Mucosa of rectum (tissue), 2 donors: ENCODE data around the gene CCDC178.
"Not testable (repeated sequence)": the region's sequence is repeated elsewhere in the genome, so short reads cannot be mapped to it uniquely, and the experiment has no call there.

Experiments used
- H3K27ac ChIP-seq, 2 donors: one replicate each; pipeline ENCODE4 v1.7.0; 2013; ENCODE audit warnings: inconsistent platforms in 2 of 2, low read depth in 2 of 2, low read length in 2 of 2
- H3K27me3 ChIP-seq, 2 donors: one replicate each; pipeline ENCODE4 v1.7.0; 2013; ENCODE audit warnings: low read length in 2 of 2; ENCODE audit not compliant: control insufficient read depth in 2 of 2, insufficient read depth in 2 of 2
- H3K36me3 ChIP-seq, 2 donors: one replicate each; pipeline ENCODE4 v1.7.0; 2013; ENCODE audit warnings: low read length in 2 of 2; ENCODE audit not compliant: control insufficient read depth in 2 of 2, insufficient read depth in 2 of 2
- H3K4me1 ChIP-seq, 2 donors: one replicate each; pipeline ENCODE4 v1.7.0; 2013; ENCODE audit warnings: low read length in 2 of 2, mild to moderate bottlenecking in 1 of 2; ENCODE audit not compliant: control insufficient read depth in 2 of 2, insufficient read depth in 2 of 2
- H3K4me3 ChIP-seq, 2 donors: one replicate each; pipeline ENCODE4 v1.7.0; 2013; ENCODE audit warnings: low read length in 2 of 2
- H3K9ac ChIP-seq, 2 donors: one replicate each; pipeline ENCODE4 v1.7.0; 2013; ENCODE audit warnings: low read length in 2 of 2, low read depth in 1 of 2, mild to moderate bottlenecking in 1 of 2
- H3K9me3 ChIP-seq, 2 donors: one replicate each; pipeline ENCODE4 v1.7.0; 2013; ENCODE audit warnings: low read length in 2 of 2; ENCODE audit not compliant: control insufficient read depth in 2 of 2
- donor health status: healthy.
- donor health status: Normal muscosa, but diverticular disease.

Gene CCDC178

DNA sequence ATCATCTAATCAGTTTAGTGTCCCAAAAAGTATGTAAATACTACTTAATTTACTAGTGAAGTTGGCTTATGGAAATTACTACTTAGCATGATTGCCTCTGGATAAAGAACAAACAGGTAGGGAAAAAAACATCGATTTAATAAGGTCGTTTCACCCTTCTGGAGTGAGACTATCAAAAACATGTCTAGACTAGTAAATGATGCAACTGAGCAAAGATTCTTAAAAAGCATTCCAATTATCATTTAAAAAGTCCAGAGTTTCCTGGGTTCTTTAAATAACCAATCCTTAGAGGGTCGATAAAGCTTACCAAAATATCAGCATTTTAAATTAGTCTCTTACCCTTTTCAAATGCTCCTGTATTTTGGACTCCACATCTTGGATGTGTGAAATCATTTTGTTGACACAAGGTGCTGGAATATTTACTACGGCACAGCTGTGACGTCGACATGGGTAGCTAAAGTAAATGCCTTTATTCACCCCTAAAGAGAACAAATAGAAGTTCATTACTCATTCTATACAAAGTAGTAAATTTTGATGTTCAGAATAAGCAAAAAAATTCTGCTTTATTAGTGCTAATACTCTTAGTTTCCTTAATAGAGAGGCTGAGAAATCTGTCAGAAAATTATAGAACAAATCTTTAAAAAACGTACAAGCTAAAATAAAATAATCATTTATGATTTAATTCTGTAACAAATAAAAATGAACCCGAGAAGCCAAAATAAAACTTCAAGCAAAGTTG lies 70.6 kb downstream of the CCDC178 start:
- H3K9ac ChIP-seq = no peak overlapping the region
- H3K9me3 ChIP-seq = no peaks in the 10 kb centered on the region
- H3K27me3 ChIP-seq = no peaks in the 10 kb centered on the region
- no peak overlapping the region for H3K4me3 ChIP-seq
- no peaks in the 10 kb centered on the region for H3K4me1 ChIP-seq
- no peak overlapping the region for H3K27ac ChIP-seq
- H3K36me3 ChIP-seq = no peaks in the 10 kb centered on the region

DNA sequence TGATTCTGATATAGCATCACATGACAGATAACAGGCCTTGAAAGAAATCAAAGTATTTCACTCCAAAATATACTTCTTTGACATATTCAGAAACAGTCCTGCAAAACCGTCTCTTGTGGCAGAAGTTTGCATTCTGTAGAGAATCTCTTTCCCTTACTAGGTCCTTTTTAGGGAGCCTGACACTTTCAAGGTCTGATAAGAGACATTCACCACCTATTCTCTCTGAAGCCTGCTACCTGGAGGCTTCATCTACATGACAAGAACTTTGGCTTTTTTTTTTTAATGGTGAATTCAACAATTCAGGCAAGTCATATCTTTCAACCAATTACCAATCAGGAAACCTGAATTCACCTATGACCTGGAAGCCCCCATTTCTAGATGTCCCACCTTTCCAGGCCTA lies 83.8 kb downstream of the CCDC178 start:
- no peak overlapping the region for H3K9ac ChIP-seq
- no peaks in the 10 kb centered on the region for H3K9me3 ChIP-seq
- H3K4me3 ChIP-seq = no peak overlapping the region
- no peak overlapping the region for H3K27ac ChIP-seq
- H3K27me3 ChIP-seq = no peaks in the 10 kb centered on the region
- H3K36me3 ChIP-seq = no peaks in the 10 kb centered on the region
- H3K4me1 ChIP-seq = no peaks in the 10 kb centered on the region

DNA sequence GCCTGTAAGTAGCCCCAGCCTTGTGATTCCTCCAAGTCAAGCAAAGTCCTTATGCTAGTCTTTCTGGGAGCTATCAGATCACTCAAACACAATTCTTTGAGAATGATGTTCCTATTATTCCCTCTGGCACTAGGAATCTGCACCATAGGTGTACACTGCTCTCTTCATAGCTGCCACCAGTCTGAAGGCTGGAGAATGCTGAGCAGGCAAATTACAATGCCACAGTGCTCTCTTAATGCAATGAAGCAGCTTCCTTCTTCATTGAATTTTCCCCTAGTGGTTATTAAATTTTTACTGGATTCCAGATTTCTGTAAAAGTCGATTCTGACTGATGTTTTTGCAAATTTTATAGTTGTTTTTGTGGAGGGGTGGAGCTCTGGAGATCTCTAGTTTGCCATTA lies 84.8 kb downstream of the CCDC178 start:
- no peak overlapping the region for H3K4me3 ChIP-seq
- no peak overlapping the region for H3K9ac ChIP-seq
- no peaks in the 10 kb centered on the region for H3K36me3 ChIP-seq
- no peaks in the 10 kb centered on the region for H3K4me1 ChIP-seq
- H3K9me3 ChIP-seq = no peaks in the 10 kb centered on the region
- H3K27me3 ChIP-seq = no peaks in the 10 kb centered on the region
- no peak overlapping the region for H3K27ac ChIP-seq

DNA sequence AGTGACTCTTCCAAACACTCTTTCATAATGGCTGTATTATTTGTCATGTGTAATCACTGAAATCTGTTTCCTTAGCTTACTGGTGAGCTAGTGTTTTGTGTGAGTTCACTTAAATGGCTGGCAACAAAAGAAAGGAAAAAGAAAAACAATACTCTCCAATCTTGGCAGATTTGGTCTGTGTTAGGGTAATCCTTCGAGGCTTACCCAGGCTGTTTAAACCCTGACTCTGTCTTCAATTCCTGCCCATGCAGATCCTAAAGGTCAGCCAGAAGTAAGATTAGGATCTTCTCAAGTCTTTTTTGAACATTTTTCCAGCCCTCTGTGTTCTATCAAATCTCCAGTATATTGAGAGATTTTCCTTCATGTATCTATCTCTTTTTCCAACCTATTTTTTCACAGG lies 85.3 kb downstream of the CCDC178 start:
- Histone ChIP-seq H3K36me3 (no peaks in the 10 kb centered on the region), H3K27me3 (no peaks in the 10 kb centered on the region), H3K9me3 (no peaks in the 10 kb centered on the region), H3K4me3 (no peak overlapping the region), H3K9ac (no peak overlapping the region), H3K4me1 (no peaks in the 10 kb centered on the region), H3K27ac (no peak overlapping the region)

DNA sequence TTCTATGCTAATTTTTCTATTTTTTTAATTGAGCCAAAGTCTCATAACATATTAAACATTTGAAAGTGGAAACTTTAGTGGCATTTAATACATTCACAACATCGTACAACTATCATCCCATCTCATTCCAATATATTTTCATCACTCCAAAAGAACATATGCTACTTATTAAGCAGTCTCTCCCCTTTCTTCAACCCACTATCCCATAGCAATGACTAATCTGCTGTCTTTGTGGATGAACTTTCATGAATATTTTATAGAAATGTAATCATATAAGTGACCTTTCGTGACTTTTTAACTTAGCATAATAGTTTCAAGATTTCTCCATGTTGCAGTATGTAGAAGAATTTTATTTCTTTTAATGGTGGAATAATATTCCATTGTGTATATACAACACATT lies 90.3 kb downstream of the CCDC178 start:
- Histone ChIP-seq H3K4me1 (no peaks in the 10 kb centered on the region), H3K27me3 (no peaks in the 10 kb centered on the region), H3K9me3 (no peaks in the 10 kb centered on the region), H3K27ac (no peak overlapping the region), H3K4me3 (no peak overlapping the region), H3K36me3 (no peaks in the 10 kb centered on the region), H3K9ac (no peak overlapping the region)

DNA sequence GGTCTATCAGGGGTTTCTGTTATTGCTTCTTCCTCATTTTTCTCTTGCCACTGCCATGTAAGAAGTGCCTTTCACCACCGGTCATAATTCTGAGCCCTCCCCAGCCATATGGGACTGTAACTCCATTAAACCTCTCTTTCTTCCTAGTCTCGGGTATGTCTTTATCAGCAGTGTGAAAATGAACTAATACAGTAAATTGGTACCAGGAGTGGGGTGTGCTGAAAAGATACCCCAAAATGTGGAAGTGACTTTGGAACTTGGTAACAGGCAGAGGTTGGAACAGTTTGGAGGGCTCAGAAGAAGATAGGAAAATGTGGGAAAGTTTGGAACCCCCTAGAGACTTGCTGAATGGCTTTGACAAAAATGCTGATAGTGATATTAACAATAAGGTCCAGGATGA lies 100.8 kb downstream of the CCDC178 start:
- H3K36me3 ChIP-seq = not testable (repeated sequence)

DNA sequence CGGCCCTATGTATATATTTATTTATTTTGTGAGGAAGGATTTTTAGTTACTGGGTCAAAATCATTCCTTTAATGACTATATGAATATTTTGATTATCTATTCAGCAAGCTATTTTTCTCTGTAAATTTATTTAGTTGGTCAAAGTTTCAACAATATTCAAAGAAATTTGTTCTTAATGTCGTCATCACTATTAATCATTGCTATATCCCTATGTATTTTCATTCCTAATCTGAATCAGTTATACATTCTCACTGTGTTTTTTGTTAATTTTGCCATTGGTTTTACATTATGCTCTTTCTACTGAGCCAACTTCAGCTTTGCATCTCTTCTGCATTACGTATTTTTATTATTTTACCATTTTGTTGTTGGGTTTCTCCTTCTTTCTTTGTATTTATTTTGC lies 105.7 kb downstream of the CCDC178 start:
- no peaks in the 10 kb centered on the region for H3K4me1 ChIP-seq
- no peaks in the 10 kb centered on the region for H3K27me3 ChIP-seq
- H3K36me3 ChIP-seq = no peaks in the 10 kb centered on the region
- H3K9ac ChIP-seq = no peak overlapping the region
- no peak overlapping the region for H3K27ac ChIP-seq
- H3K9me3 ChIP-seq = peaks cover 0 to 4% of the 10 kb centered on the region in 2 donors
- H3K4me3 ChIP-seq = no peak overlapping the region

More for the DNA sequence above, 100.8 kb downstream of the CCDC178 start:
- H3K27me3 ChIP-seq, H3K9ac ChIP-seq, H3K27ac ChIP-seq, H3K9me3 ChIP-seq, H3K4me3 ChIP-seq, H3K4me1 ChIP-seq: not testable (repeated sequence)

DNA sequence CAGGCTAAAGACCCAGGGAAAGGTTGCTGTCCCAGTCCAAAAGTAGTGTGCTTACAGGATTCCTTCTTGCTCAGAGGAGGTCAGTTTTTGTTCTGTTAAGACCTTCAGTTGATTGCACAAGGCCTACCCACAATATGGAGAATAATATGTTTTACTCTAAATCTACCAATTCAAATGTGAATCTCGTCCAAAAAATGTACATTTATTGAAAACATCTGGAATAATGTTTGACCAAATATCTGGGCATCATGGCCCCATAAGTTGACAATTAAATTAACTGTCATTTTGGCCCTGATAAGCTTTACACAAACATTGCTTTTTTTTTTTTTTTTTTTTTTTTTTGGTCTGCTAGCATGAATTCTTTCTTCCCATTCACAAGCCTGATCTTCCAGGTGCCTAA lies 109.8 kb downstream of the CCDC178 start:
- H3K9me3 ChIP-seq = no peaks in the 10 kb centered on the region
- no peaks in the 10 kb centered on the region for H3K36me3 ChIP-seq
- H3K9ac ChIP-seq = no peak overlapping the region
- H3K27ac ChIP-seq = no peak overlapping the region
- no peak overlapping the region for H3K4me3 ChIP-seq
- no peaks in the 10 kb centered on the region for H3K27me3 ChIP-seq
- H3K4me1 ChIP-seq = no peaks in the 10 kb centered on the region

DNA sequence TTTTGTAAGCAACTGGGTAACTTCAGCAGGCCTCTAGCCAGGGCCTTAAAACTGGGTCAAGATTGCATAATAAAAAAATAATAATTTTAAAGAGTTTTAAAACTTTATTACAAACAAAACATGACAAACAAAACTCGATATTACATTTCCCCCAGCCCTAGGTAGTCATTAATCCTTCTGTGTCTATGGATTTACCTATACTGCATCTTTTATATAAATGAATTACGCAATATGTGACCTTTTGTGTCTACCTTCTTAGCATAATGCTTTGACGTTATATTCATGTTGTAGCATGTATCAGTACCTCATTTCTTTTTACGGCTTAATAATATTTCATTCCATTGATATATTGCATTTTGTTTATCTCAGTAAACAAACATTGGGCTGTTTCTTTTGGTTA lies 113.5 kb downstream of the CCDC178 start:
- Histone ChIP-seq H3K9ac (no peak overlapping the region), H3K36me3 (no peaks in the 10 kb centered on the region), H3K4me1 (no peaks in the 10 kb centered on the region), H3K4me3 (no peak overlapping the region), H3K27me3 (no peaks in the 10 kb centered on the region), H3K9me3 (no peaks in the 10 kb centered on the region), H3K27ac (no peak overlapping the region)

DNA sequence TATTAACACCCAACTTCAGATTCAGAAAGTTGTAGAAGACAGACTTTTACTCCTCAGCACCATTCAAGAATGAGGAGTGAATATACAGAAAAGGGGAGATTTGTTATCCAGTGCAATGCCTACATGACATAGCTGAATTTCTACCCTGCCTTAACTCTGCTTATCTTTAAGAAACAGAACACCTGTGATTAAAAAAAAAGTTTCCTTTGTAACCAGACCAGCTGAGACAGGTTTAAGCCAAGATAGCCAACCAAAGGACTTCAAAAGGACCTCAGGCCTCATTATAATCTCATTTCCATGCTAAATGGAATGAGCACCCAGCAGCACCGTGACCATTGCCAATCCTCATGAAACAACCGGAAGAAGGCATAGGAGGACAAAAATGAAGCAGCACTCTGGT lies 122.9 kb downstream of the CCDC178 start:
- Histone ChIP-seq H3K9ac (no peak overlapping the region), H3K9me3 (no peaks in the 10 kb centered on the region), H3K36me3 (no peaks in the 10 kb centered on the region), H3K4me1 (no peaks in the 10 kb centered on the region), H3K4me3 (no peak overlapping the region), H3K27ac (no peak overlapping the region), H3K27me3 (no peaks in the 10 kb centered on the region)

DNA sequence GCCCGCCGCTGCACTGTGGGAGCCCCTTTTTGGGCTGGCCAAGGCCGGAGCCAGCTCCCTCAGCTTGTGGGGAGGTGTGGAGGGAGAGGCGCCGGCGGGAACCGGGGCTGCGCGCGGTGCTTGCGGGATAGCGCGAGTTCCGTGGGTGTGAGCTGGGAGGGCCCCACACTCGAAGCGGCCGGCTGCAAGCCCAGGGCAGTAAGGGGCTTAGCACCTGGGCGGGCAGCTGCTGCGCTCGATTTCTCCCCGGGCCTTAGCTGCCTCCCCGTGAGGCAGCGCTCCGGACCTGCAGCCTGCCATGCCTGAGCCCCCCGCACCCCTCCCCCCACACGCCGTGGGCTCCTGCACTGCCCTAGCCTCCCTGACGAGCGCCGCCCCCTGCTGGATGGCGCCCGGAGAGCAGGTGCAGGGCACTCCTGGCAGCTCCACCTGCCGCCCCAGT lies 124.4 kb downstream of the CCDC178 start:
- Histone ChIP-seq H3K4me3 (no peak overlapping the region), H3K27ac (no peak overlapping the region)

More for the DNA sequence above, 124.4 kb downstream of the CCDC178 start:
- Histone ChIP-seq H3K9ac (no peak overlapping the region), H3K36me3 (no peaks in the 10 kb centered on the region), H3K27me3 (no peaks in the 10 kb centered on the region), H3K9me3 (no peaks in the 10 kb centered on the region), H3K4me1 (no peaks in the 10 kb centered on the region)
